Hindlimb muscle (tissue), 1 donor: ENCODE results near the gene RAD51B. TPM values are rescaled to one million over a fixed set of nuclear protein-coding genes. Genes with fewer than 3 reads are reported as not detected.

Source experiments
- DNase-seq: peaks from one replicate; pipeline ENCODE4 v3.0.0-alpha.2; 2013
- polyA plus RNA-seq: library from polyadenylated mRNA; unstranded; fragments of 120-200 nt; gene quantifications from one replicate; pipeline ENCODE4 v1.2.1, GENCODE V29; 2013; ENCODE audit not compliant: insufficient read length

Gene RAD51B
- polyA plus RNA-seq, 1 donor: 10.2 TPM

GRCh38 chr14:68239988-68240771 lies 420.6 kb downstream of the RAD51B start:
- DNase-seq: no peak

- DNase-seq: no peak
Measured at GRCh38 chr14:68241862-68242487, 422.4 kb downstream of the RAD51B start.

- no peak for DNase-seq
Measured at GRCh38 chr14:68243450-68244010, 424.0 kb downstream of the RAD51B start.

GRCh38 chr14:68244262-68244980 lies 424.8 kb downstream of the RAD51B start:
- no peak for DNase-seq

- peak; percentile 81 for DNase-seq
Measured at GRCh38 chr14:68245146-68246073, 425.8 kb downstream of the RAD51B start.

GRCh38 chr14:68246074-68246785 lies 426.7 kb downstream of the RAD51B start:
- DNase-seq: no peak

- DNase-seq: no peak
Measured at GRCh38 chr14:68246786-68247105, 427.2 kb downstream of the RAD51B start.

GRCh38 chr14:68247274-68247673 lies 427.7 kb downstream of the RAD51B start:
- no peak for DNase-seq

- DNase-seq: no peak
Measured at GRCh38 chr14:68247676-68248268, 428.2 kb downstream of the RAD51B start.

GRCh38 chr14:68248481-68249255 lies 429.1 kb downstream of the RAD51B start:
- peak; percentile 83 for DNase-seq

GRCh38 chr14:68249661-68250451 lies 430.3 kb downstream of the RAD51B start:
- DNase-seq: peak; percentile 78

GRCh38 chr14:68250927-68251768 lies 431.6 kb downstream of the RAD51B start:
- DNase-seq: peak; percentile 45

GRCh38 chr14:68251769-68252100 lies 432.2 kb downstream of the RAD51B start:
- no peak for DNase-seq

GRCh38 chr14:68253160-68253780 lies 433.7 kb downstream of the RAD51B start:
- no peak for DNase-seq

GRCh38 chr14:68253878-68254528 lies 434.4 kb downstream of the RAD51B start:
- no peak for DNase-seq

GRCh38 chr14:68254669-68255527 lies 435.3 kb downstream of the RAD51B start:
- DNase-seq: no peak
